Stomach smooth muscle (tissue), 2 donors: ENCODE data around the gene MPZL3.
A peak's percentile ranks its signal among the peaks of the same experiment; 100 is the strongest.
"Not testable (repeated sequence)": the region's sequence is repeated elsewhere in the genome, so short reads cannot be mapped to it uniquely, and the experiment has no call there.

Experiments
- H3K27ac ChIP-seq: one replicate; pipeline ENCODE4 v1.7.0; 2013; ENCODE audit warnings: mild to moderate bottlenecking, low read length, inconsistent platforms
- H3K27me3 ChIP-seq, 2 donors: one replicate each; pipeline ENCODE4 v1.7.0; 2013; ENCODE audit warnings: low read length in 2 of 2; ENCODE audit not compliant: insufficient read depth in 2 of 2, control insufficient read depth in 1 of 2
- H3K36me3 ChIP-seq, 2 donors: one replicate each; pipeline ENCODE4 v1.7.0; 2013; ENCODE audit warnings: low read length in 2 of 2; ENCODE audit not compliant: control insufficient read depth in 2 of 2, insufficient read depth in 2 of 2
- H3K4me1 ChIP-seq: one replicate; pipeline ENCODE4 v1.7.0; 2013; ENCODE audit warnings: low read length; ENCODE audit not compliant: control insufficient read depth, insufficient read depth
- H3K4me3 ChIP-seq, 2 donors: one replicate each; pipeline ENCODE4 v1.7.0; 2013; ENCODE audit warnings: low read length in 2 of 2
- H3K9ac ChIP-seq, 2 donors: one replicate each; pipeline ENCODE4 v1.7.0; 2013; ENCODE audit warnings: low read length in 2 of 2, mild to moderate bottlenecking in 1 of 2
- H3K9me3 ChIP-seq, 2 donors: one replicate each; pipeline ENCODE4 v1.7.0; 2013; ENCODE audit warnings: low read length in 2 of 2; ENCODE audit not compliant: control insufficient read depth in 2 of 2
- donor health status: healthy.
- donor health status: Pancreatic carcinoma.

Gene MPZL3

DNA sequence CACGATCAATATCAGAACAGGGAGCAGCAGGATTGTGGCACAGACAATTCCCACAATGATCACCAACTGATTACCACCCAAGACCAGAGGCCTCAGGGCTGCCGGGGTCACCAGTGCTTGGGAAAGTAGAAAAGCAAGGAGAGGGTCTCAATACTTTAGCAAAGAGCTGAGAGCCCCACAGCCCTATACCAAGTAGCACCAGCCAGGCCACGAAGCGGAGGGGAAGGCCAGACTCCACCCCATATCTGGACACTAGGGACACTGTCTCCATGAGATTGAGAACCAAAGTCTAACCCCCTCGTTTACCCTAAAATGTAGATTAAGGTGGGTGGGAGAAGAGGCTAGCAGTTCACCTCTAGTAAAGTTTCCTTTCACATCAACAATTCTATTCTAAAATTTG, 51.7 kb downstream of the MPZL3 start:
- no peak overlapping the region for H3K4me3 ChIP-seq
- H3K9ac ChIP-seq = no peak overlapping the region
- H3K9me3 ChIP-seq = no peaks in the 10 kb centered on the region
- no peak overlapping the region for H3K27ac ChIP-seq
- H3K36me3 ChIP-seq = no peaks in the 10 kb centered on the region
- H3K4me1 ChIP-seq = peaks cover 5% of the 10 kb centered on the region
- H3K27me3 ChIP-seq = peaks cover 0 to 3% of the 10 kb centered on the region in 2 donors

DNA sequence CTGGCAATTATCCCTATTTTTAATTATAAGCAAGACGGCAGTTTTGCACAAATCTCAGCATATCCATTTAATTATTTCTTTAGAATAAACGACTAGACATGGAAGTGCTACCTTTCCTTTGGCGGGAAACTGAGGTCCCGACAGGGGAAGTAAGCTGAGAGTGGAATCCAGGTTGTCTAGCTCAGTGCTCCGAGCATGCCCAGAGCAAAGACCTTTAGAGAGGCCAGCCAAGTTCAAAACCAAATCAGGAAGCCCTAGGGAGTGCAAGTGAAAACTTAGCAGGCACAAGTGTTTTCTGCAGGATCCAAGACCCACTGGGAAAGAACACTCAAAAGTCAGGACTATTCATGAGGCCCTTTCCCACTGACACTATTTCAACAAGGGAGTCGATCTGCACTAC, 53.0 kb downstream of the MPZL3 start:
- no peaks in the 10 kb centered on the region for H3K36me3 ChIP-seq

DNA sequence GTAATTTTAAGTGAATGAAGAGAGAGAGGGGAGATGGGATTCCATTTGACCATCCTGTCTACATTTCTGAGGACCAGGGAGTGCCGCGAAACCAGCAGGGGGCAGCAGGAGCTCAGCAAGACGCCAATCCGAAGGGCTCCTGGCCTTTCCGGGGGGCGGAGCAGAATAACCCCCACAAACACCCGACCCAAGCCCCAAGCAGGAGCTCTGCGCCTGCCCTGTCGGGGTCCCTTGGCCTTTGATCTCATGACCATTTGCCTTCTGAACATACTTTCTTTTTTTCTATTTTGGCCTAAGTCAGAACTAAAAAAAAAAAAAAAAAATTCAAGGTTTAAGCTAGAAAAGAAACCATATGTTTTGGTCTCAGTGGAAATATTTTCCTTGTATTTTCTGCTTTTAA, 53.8 kb downstream of the MPZL3 start:
- Histone ChIP-seq H3K36me3 (no peaks in the 10 kb centered on the region), H3K27ac (no peak overlapping the region), H3K9ac (peak overlapping the region in 1 of 2 donors; percentile 63), H3K4me1 (peaks cover 20% of the 10 kb centered on the region), H3K27me3 (no peaks in the 10 kb centered on the region), H3K4me3 (peak overlapping the region in 1 of 2 donors; percentile 40), H3K9me3 (no peaks in the 10 kb centered on the region)

More for the DNA sequence above, 53.0 kb downstream of the MPZL3 start:
- Histone ChIP-seq H3K4me1 (peaks cover 18% of the 10 kb centered on the region), H3K4me3 (no peak overlapping the region), H3K27ac (no peak overlapping the region), H3K27me3 (no peaks in the 10 kb centered on the region), H3K9me3 (no peaks in the 10 kb centered on the region), H3K9ac (no peak overlapping the region)

DNA sequence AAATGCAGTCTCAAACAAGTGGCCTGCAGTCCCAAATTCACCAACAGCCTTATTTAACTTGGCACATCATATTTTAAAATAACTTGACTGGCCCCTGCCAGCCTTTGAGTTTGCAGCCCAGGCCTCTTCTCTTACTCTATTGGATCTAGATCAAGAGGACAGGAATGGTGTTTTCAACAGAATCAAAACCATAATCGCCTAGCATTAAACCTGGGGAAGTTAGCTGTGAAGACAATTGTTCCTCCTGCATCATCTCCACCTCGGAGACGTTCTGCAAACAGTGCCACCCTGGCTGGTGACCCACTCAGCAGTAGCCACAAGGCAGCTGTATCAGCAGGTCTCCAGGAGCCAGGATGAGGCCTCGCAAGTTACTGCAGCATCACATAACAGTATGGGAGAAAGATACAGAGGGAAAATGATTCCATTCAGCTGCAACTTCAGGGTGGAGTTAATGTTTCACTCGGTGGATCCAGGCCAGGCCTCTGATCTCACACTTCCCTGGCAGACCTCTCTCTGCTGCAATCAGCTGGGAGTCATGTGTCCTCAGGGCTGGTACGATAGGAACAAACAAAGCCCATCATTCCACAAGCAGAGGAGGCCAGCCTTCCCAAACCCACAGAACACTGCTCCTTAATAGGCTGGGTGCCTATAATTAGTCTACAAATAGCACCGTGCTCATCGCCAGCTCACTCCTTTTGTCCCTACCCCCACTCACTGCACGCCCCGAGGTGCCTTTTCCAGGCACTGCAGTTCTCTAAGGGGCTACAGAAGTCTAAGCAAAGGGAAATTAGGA, 57.1 kb downstream of the MPZL3 start:
- Histone ChIP-seq H3K4me1 (peaks cover 20% of the 10 kb centered on the region), H3K27ac (peak overlapping the region; percentile 13), H3K4me3 (no peak overlapping the region), H3K9me3 (no peaks in the 10 kb centered on the region), H3K9ac (peak overlapping the region in 1 of 2 donors; percentile 47), H3K27me3 (no peaks in the 10 kb centered on the region), H3K36me3 (no peaks in the 10 kb centered on the region)

DNA sequence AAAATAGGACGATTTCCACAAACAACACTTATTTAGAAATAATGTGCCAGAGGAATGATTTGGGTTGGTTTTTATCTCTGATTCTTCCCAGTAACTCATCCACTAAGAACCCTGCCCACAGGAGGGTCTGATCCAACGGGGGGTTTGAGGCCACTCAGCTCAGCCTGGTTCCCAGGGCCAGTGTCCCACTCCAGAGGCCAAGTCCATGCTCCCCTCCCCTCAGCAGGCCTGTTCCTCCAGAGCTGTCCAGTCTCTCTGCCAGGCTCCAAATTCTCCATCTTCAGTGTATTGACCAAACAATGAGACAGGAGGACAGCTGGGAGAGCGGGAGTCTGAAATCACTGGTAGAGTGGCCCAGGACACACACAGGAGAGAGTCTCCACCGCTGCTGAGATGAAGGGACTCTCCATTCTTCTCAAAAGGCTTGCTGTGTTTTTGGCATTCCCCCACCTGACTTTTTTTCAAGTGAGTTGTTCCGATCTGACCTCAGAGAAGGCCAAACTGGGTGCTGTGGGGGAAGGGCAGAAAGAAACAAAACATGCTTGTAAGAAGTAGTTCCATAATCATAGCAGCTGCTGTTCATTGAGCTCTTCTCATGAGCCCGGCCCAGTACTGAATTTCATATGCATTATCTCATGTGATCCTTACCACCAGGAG, 58.1 kb downstream of the MPZL3 start:
- no peak overlapping the region for H3K4me3 ChIP-seq
- H3K27me3 ChIP-seq = no peaks in the 10 kb centered on the region

DNA sequence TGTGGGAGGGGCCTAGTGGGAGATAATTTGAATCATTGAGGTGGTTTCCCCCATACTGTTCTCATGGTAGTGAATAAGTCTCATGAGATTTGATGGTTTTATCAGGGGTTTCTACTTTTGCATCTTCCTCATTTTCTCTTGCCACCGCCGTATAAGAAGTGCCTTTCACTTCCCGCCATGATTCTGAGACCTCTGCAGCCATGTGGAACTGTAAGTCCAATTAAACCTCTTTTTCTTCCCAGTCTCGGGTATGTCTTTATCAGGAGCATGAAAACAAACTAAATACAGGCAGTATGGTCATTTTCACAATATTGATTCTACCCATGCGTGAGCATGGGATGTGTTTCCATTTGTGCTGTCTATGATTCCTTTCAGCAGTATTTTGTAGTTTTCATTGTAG, 59.3 kb downstream of the MPZL3 start:
- H3K4me3 ChIP-seq, H3K36me3 ChIP-seq, H3K9ac ChIP-seq, H3K9me3 ChIP-seq, H3K27ac ChIP-seq, H3K27me3 ChIP-seq: not testable (repeated sequence)
- H3K4me1 ChIP-seq = peaks cover 17% of the 10 kb centered on the region

More for the DNA sequence above, 58.1 kb downstream of the MPZL3 start:
- Histone ChIP-seq H3K9ac (no peak overlapping the region), H3K36me3 (no peaks in the 10 kb centered on the region), H3K27ac (no peak overlapping the region), H3K4me1 (peaks cover 20% of the 10 kb centered on the region), H3K9me3 (no peaks in the 10 kb centered on the region)

DNA sequence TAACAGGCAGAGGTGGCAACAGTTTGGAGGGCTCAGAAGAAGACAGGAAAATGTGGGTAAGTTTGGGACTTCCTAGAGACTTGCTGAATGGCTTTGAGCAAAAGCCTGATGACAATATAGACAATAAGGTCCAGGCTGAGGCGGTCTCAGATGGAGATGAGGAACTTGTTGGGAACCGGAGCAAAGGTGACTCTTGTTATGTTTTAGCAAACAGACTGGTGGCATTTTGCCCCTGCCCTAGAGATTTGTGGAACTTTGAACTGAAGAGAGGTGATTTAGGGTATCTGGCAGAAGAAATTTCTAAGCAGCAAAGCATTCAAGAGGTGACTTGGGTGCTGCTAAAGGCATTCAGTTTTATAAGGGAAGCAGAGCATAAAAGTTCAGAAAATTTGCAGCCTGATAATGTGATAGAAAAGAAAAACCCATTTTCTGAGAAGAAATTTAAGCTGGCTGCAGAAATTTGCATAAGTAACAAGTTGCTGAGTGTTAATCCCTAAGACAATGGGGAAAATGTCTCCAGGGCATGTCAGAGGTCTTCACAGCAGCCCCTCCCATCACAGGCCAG, 61.1 kb downstream of the MPZL3 start:
- H3K9me3 ChIP-seq, H3K4me3 ChIP-seq, H3K9ac ChIP-seq, H3K36me3 ChIP-seq, H3K27me3 ChIP-seq, H3K27ac ChIP-seq: not testable (repeated sequence)
- H3K4me1 ChIP-seq = peaks cover 17% of the 10 kb centered on the region

DNA sequence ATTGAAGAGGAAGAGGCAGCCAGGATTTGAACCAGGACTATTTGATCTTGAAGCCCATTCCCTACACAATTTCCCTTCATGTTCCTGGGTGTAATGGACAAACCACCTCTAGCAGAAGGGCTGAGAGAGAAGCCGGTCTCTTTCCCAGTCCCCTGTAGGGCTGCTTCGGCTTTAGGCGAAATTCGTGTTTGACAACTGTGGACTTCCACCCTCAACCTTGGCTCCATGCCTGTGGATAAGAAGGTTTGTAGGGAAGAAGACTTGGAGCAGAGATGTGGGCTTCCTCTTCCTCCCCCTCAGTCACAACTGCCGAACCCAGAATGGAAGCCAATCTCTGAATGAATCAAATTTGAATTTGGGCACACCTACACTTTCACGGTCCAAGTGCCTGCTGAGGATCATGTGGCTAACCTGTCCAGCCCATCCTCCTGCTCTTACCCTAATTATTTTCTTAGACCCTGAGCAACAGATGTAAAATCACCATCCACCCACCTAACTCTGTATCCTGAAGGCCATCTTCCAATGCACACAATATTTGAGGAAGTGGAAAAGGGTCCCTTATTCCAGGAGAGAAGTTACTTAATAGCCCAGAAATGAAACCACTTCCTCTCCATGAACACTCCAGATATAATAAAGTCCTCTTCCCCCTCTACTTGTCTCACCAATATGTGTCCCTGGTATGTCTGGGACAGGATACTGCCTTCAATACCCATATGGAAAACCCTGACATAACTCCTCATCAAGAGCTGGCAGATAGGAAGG, 65.6 kb downstream of the MPZL3 start:
- Histone ChIP-seq H3K9ac (no peak overlapping the region), H3K4me3 (no peak overlapping the region), H3K4me1 (no peaks in the 10 kb centered on the region), H3K9me3 (no peaks in the 10 kb centered on the region), H3K27ac (no peak overlapping the region), H3K27me3 (peaks cover 0 to 2% of the 10 kb centered on the region in 2 donors), H3K36me3 (no peaks in the 10 kb centered on the region)

DNA sequence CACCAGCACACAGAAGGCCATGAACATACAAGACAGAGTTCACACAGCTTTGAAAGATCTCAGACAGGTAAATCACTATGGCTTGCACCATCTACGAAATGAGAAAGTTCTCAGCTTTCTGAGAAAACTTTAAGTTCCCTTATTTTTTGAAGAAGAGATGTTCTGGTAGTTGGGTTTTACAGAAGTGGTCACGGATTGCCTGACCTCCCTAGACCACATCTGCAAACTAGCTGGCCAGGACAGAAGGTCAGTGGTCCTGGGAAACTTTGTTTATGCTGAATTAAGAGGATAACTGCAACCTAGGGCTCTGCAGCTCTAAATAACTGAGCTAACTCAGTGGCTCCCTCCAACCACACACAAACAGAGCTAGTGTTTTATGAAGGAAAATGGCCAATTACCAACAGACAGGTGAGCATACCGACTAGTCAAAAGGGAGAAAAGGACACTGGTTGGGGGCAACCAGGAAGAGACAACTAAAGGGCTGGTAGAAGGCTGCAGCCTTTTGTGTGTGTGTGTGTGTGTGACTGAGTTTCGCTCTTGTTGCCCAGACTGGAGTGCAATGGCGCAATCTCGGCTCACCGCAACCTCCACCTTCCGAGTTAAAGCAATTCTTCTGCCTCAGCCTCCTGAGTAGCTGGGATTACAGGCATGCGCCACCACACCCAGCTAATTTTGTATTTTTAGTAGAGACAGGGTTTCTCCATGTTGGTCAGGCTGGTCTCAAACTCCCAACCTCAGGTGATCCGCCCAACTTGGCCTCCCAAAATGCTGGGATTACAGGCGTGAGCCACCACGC, 67.2 kb downstream of the MPZL3 start:
- H3K27ac ChIP-seq = no peak overlapping the region
- peaks cover 5% of the 10 kb centered on the region for H3K4me1 ChIP-seq
- peaks cover 0 to 2% of the 10 kb centered on the region in 2 donors for H3K27me3 ChIP-seq
- H3K4me3 ChIP-seq = no peak overlapping the region
- no peak overlapping the region for H3K9ac ChIP-seq
- no peaks in the 10 kb centered on the region for H3K9me3 ChIP-seq
- H3K36me3 ChIP-seq = no peaks in the 10 kb centered on the region

DNA sequence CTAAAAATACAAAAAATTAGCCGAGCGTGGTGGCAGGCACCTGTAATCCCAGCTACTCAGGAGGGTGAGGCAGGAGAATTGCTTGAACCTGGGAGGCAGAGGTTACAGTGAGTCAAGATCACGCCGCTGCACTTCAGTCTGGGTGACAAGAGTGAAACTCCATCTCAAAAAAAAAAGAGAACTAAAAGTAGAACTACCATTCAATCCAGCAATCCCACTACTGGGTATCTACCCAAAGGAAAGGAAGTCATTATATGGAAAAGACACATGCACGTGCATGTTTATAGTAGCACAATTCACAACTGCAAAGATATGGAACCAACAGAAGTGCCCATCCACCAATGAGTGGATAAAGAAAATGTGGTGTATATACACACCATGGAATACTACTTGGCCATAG, 68.5 kb downstream of the MPZL3 start:
- not testable (repeated sequence) for H3K4me3 ChIP-seq, H3K27ac ChIP-seq, H3K36me3 ChIP-seq, H3K4me1 ChIP-seq, H3K27me3 ChIP-seq, H3K9ac ChIP-seq, H3K9me3 ChIP-seq
